ENCODE results near the gene CDCP2.

- TF ChIP-seq EZH2 (IDR thresholded peaks at IDR 0.05; ENCODE audit: low read depth, low read length, severe bottlenecking) (no peak), TBP (IDR thresholded peaks at IDR 0.05; ENCODE audit: low read depth, low read length) (no peak), RNF2 (IDR thresholded peaks at IDR 0.05; ENCODE audit: borderline replicate concordance, low read depth, low read length, missing control alignments, poor library complexity, severe bottlenecking) (no peak), SP1 (IDR thresholded peaks at IDR 0.05; ENCODE audit: low read depth, low read length) (no peak)
- TF ChIP-seq, protein P1, sequence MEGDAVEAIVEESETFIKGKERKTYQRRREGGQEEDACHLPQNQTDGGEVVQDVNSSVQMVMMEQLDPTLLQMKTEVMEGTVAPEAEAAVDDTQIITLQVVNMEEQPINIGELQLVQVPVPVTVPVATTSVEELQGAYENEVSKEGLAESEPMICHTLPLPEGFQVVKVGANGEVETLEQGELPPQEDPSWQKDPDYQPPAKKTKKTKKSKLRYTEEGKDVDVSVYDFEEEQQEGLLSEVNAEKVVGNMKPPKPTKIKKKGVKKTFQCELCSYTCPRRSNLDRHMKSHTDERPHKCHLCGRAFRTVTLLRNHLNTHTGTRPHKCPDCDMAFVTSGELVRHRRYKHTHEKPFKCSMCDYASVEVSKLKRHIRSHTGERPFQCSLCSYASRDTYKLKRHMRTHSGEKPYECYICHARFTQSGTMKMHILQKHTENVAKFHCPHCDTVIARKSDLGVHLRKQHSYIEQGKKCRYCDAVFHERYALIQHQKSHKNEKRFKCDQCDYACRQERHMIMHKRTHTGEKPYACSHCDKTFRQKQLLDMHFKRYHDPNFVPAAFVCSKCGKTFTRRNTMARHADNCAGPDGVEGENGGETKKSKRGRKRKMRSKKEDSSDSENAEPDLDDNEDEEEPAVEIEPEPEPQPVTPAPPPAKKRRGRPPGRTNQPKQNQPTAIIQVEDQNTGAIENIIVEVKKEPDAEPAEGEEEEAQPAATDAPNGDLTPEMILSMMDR (IDR thresholded peaks at IDR 0.05; ENCODE audit: control extremely low read depth in 1 of 3, insufficient read depth in 1 of 3, low read depth in 1 of 3, low read length in 3 of 3), result no peak
Observed at GRCh38 chr1:54178296-54179070, 25.7 kb upstream of the CDCP2 start.

Data from H1 (cell line).